Measurements from ENCODE around the gene PVR. TPM values are rescaled to one million over a fixed set of nuclear protein-coding genes. Genes with fewer than 3 reads are reported as not detected.
"Not testable (repeated sequence)": the region's sequence is repeated elsewhere in the genome, so short reads cannot be mapped to it uniquely, and the experiment has no call there.

PVR gene
- total RNA-seq, 2 experiments from 2014 or later = not detected

- no TSS peak for BruUV-seq (replicated peaks)
- no peaks in the 10 kb centered on the region for H4K20me1 ChIP-seq (ENCODE audit: insufficient read depth, low read length)
- intact Hi-C loops (cut with micrococcal nuclease; ENCODE audit: unreplicated experiment) = no loop called here
- no peaks in the 10 kb centered on the region for H3K79me2 ChIP-seq (ENCODE audit: insufficient read depth, low read depth, low read length)
- no peaks in the 10 kb centered on the region for H3K4me1 ChIP-seq (ENCODE audit: insufficient read depth, low read length, poor library complexity, severe bottlenecking)
- no peaks in the 10 kb centered on the region for H3K9me2 ChIP-seq (ENCODE audit: insufficient read depth, low read length)
- H3K36me3 ChIP-seq (ENCODE audit: insufficient read depth, low read length) = no peaks in the 10 kb centered on the region
- no peak for DNase-seq (ENCODE audit: low spot score)
- no peak for TF ChIP-seq CTCF (conservative IDR thresholded peaks at IDR 0.05; ENCODE audit: low read length)
- no peak for TF ChIP-seq EZH2phosphoT487 (IDR thresholded peaks at IDR 0.05; ENCODE audit: borderline replicate concordance, low read depth, low read length)
- ChIA-PET POLR2A (no interaction called here), CTCF (ENCODE audit: unreplicated experiment) (interaction anchor here (0.5 kb wide), 1 partner anchor 9 kb away, joined by 3 read pairs; no protein-coding TSS in a partner anchor)
- no peak overlapping the region for H3K4me2 ChIP-seq (ENCODE audit: low read length)
- H2AFZ ChIP-seq (ENCODE audit: low read length) = no peak overlapping the region
- H3K9me3 ChIP-seq (ENCODE audit: low read length) = no peaks in the 10 kb centered on the region
- H3K27ac ChIP-seq (ENCODE audit: low read depth, low read length, poor library complexity, severe bottlenecking) = no peak overlapping the region
- H3K4me3 ChIP-seq (ENCODE audit: low read depth, low read length, poor library complexity, severe bottlenecking) = no peak overlapping the region
Observed at GRCh38 chr19:44706506-44707236, 63.0 kb downstream of the PVR start.

GRCh38 chr19:44707794-44708193 is 64.1 kb downstream of the PVR start:
- DNase-seq (ENCODE audit: low spot score) = no peak
- H3K27ac ChIP-seq (ENCODE audit: low read depth, low read length, poor library complexity, severe bottlenecking) = no peak overlapping the region
- intact Hi-C loops (cut with micrococcal nuclease; ENCODE audit: unreplicated experiment) = no loop called here
- TF ChIP-seq CTCF (conservative IDR thresholded peaks at IDR 0.05; ENCODE audit: low read length) = no peak
- no peak for TF ChIP-seq EZH2phosphoT487 (IDR thresholded peaks at IDR 0.05; ENCODE audit: borderline replicate concordance, low read depth, low read length)
- H3K4me2 ChIP-seq (ENCODE audit: low read length) = no peak overlapping the region
- CTCF ChIA-PET (ENCODE audit: unreplicated experiment) = no interaction called here
- H3K4me1 ChIP-seq (ENCODE audit: insufficient read depth, low read length, poor library complexity, severe bottlenecking) = no peaks in the 10 kb centered on the region
- no peaks in the 10 kb centered on the region for H4K20me1 ChIP-seq (ENCODE audit: insufficient read depth, low read length)
- no peak overlapping the region for H2AFZ ChIP-seq (ENCODE audit: low read length)
- H3K4me3 ChIP-seq (ENCODE audit: low read depth, low read length, poor library complexity, severe bottlenecking) = no peak overlapping the region
- H3K36me3 ChIP-seq (ENCODE audit: insufficient read depth, low read length) = no peaks in the 10 kb centered on the region
- H3K9me3 ChIP-seq (ENCODE audit: low read length) = no peaks in the 10 kb centered on the region
- no peaks in the 10 kb centered on the region for H3K79me2 ChIP-seq (ENCODE audit: insufficient read depth, low read depth, low read length)
- POLR2A ChIA-PET = no interaction called here
- no peaks in the 10 kb centered on the region for H3K9me2 ChIP-seq (ENCODE audit: insufficient read depth, low read length)
- no TSS peak for BruUV-seq (replicated peaks)

- POLR2A ChIA-PET = no interaction called here
- intact Hi-C loops (cut with micrococcal nuclease; ENCODE audit: unreplicated experiment) = no loop called here
- H4K20me1 ChIP-seq (ENCODE audit: insufficient read depth, low read length) = no peaks in the 10 kb centered on the region
- no peaks in the 10 kb centered on the region for H3K79me2 ChIP-seq (ENCODE audit: insufficient read depth, low read depth, low read length)
- H3K27ac ChIP-seq (ENCODE audit: low read depth, low read length, poor library complexity, severe bottlenecking) = no peak overlapping the region
- no TSS peak for BruUV-seq (replicated peaks)
- CTCF ChIA-PET (ENCODE audit: unreplicated experiment) = no interaction called here
- no peaks in the 10 kb centered on the region for H3K9me2 ChIP-seq (ENCODE audit: insufficient read depth, low read length)
- H3K9me3 ChIP-seq (ENCODE audit: low read length) = no peaks in the 10 kb centered on the region
- H3K4me3 ChIP-seq (ENCODE audit: low read depth, low read length, poor library complexity, severe bottlenecking) = no peak overlapping the region
- no peaks in the 10 kb centered on the region for H3K36me3 ChIP-seq (ENCODE audit: insufficient read depth, low read length)
- DNase-seq (ENCODE audit: low spot score) = no peak
- H3K4me2 ChIP-seq (ENCODE audit: low read length) = no peak overlapping the region
- no peak overlapping the region for H2AFZ ChIP-seq (ENCODE audit: low read length)
- H3K4me1 ChIP-seq (ENCODE audit: insufficient read depth, low read length, poor library complexity, severe bottlenecking) = no peaks in the 10 kb centered on the region
- TF ChIP-seq EZH2phosphoT487 (IDR thresholded peaks at IDR 0.05; ENCODE audit: borderline replicate concordance, low read depth, low read length) (no peak), CTCF (conservative IDR thresholded peaks at IDR 0.05; ENCODE audit: low read length) (no peak)
Observed at GRCh38 chr19:44708940-44709339, 65.2 kb downstream of the PVR start.

- H3K36me3 ChIP-seq (ENCODE audit: insufficient read depth, low read length); H3K9me2 ChIP-seq (ENCODE audit: insufficient read depth, low read length); H3K79me2 ChIP-seq (ENCODE audit: insufficient read depth, low read depth, low read length); DNase-seq (ENCODE audit: low spot score); H4K20me1 ChIP-seq (ENCODE audit: insufficient read depth, low read length); H3K4me3 ChIP-seq (ENCODE audit: low read depth, low read length, poor library complexity, severe bottlenecking); H3K9me3 ChIP-seq (ENCODE audit: low read length); POLR2A ChIA-PET; H3K4me1 ChIP-seq (ENCODE audit: insufficient read depth, low read length, poor library complexity, severe bottlenecking); H3K27ac ChIP-seq (ENCODE audit: low read depth, low read length, poor library complexity, severe bottlenecking); H3K4me2 ChIP-seq (ENCODE audit: low read length); BruUV-seq (replicated peaks); intact Hi-C loops (cut with micrococcal nuclease; ENCODE audit: unreplicated experiment); CTCF ChIA-PET (ENCODE audit: unreplicated experiment); H2AFZ ChIP-seq (ENCODE audit: low read length): not testable (repeated sequence)
Observed at GRCh38 chr19:44709434-44710266, 65.9 kb downstream of the PVR start.
